Fibroblast of the aortic adventitia (primary cell): ENCODE measurements around the gene POU3F1. TPM values are rescaled to one million over a fixed set of nuclear protein-coding genes. Genes with fewer than 3 reads are reported as not detected.
"Not testable (repeated sequence)": the region's sequence is repeated elsewhere in the genome, so short reads cannot be mapped to it uniquely, and the experiment has no call there.

Experiments used
- DNase-seq: peaks from one replicate; pipeline ENCODE4 v3.0.0-alpha.2; 2010; ENCODE audit warnings: low read depth
- H3K4me3 ChIP-seq: 2 replicates; pipeline ENCODE4 v1.5.1; 2011; ENCODE audit warnings: low read depth, mild to moderate bottlenecking, control low read depth, low read length, moderate library complexity
- total RNA-seq: library from RNA; depleted of rRNA; stranded (reverse); fragments of >200 nt; gene quantifications from 2 replicates; pipeline ENCODE4 v1.2.3, GENCODE V29; 2012; ENCODE audit warnings: low replicate concordance
- TF ChIP-seq, protein P1 (sequence below): IDR thresholded peaks from 2 replicates; pipeline ENCODE4 v1.5.1; 2011; ENCODE audit warnings: mild to moderate bottlenecking, low read length, control low read depth, inconsistent platforms; ENCODE audit not compliant: insufficient read depth

The POU3F1 gene
- total RNA-seq, 1 donor = not detected

DNA sequence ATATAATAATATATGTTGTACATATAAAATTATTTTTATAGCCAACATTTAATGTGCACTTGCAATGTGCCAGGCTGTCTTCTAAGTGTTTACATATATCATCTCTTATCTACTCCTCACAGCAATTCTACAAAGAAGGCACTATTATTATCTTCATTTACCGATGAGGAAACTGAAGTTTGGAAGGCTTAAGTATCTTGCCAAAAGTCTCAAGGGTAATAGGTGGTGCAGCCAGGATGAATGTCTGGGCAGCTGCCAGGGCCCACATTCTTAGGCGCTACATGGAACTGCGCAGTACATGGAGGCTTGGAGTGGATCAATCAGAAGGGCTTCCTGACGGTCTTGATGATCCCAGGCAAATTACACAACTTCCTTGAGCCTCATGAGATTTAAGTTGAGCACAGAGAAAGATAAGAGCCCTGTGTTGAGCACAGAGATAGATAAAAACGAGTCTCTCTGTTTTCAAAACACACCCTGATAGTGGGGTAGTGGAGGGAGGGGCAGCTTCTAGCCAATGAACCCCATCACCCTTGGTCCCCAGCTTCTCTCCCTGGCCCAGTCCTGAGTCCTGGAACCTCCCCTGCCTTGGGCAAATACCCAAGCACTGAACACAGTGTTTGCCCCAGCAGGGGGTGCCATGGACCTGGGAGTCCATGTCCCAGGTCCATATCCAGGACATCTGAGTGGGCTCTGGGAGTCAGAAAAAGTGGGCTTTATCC lies 9.2 kb downstream of the POU3F1 start:
- peak; percentile 35 for DNase-seq
- TF ChIP-seq, protein P1, sequence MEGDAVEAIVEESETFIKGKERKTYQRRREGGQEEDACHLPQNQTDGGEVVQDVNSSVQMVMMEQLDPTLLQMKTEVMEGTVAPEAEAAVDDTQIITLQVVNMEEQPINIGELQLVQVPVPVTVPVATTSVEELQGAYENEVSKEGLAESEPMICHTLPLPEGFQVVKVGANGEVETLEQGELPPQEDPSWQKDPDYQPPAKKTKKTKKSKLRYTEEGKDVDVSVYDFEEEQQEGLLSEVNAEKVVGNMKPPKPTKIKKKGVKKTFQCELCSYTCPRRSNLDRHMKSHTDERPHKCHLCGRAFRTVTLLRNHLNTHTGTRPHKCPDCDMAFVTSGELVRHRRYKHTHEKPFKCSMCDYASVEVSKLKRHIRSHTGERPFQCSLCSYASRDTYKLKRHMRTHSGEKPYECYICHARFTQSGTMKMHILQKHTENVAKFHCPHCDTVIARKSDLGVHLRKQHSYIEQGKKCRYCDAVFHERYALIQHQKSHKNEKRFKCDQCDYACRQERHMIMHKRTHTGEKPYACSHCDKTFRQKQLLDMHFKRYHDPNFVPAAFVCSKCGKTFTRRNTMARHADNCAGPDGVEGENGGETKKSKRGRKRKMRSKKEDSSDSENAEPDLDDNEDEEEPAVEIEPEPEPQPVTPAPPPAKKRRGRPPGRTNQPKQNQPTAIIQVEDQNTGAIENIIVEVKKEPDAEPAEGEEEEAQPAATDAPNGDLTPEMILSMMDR = no peak
- H3K4me3 ChIP-seq = no peak overlapping the region

DNA sequence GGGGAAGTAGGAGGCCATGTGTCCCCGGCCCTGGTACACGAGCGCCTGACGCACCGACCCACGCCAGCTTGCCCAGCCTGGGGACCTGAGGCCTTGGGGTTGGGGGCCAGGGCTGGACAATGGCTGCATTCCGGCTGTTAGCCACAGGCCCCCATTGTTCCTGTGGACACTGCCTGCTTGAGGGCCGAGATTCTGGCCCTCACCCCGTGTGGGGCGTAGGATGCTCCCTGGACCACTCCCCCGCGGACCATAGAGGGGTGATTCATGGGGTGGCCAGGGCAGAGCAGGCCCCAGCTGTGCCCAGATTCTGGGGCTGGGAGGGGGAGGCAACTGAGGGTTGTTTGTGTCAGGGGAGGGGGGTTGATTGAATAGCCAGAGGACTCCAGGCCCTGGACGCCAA lies 11.7 kb downstream of the POU3F1 start:
- H3K4me3 ChIP-seq = no peak overlapping the region
- DNase-seq = no peak
- TF ChIP-seq, protein P1 = no peak

DNA sequence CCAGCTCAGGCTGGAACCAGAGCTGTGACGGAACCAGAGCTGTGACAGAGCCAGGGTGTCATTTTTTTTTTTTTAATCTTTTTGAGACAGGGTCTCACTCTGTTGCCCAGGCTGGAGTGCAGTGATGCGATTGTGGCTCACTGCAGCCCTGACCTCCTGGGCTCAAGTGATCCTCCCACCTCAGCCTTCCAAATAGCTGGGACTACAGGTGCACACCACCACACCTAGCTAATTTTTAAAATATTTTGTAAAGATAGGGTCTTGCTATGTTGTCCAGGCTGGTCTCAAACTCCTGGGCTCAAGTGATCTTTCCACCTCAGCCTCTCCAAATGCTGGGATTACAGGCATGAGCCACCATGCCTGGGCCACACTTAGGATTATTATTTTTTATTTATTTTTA lies 13.6 kb downstream of the POU3F1 start:
- DNase-seq, H3K4me3 ChIP-seq: not testable (repeated sequence)

DNA sequence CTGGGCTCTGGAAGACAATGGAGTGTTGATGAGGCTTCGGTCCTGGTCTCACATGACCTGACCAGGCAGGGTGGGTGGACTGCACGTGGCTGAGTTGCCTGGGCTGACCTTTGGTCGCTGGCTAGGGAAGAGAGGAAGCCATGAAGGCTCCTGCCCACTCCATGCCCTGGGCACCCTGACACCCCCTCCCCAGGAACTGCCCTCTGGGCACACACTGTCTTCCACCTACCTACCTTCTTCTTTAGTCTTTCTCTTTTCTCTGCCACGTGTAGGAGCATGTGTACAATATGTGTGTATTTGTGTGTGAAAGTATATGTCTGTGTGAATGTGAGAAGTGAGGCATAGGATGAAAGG lies 15.1 kb downstream of the POU3F1 start:
- TF ChIP-seq, protein P1 = no peak
- no peak for DNase-seq
- H3K4me3 ChIP-seq = no peak overlapping the region

DNA sequence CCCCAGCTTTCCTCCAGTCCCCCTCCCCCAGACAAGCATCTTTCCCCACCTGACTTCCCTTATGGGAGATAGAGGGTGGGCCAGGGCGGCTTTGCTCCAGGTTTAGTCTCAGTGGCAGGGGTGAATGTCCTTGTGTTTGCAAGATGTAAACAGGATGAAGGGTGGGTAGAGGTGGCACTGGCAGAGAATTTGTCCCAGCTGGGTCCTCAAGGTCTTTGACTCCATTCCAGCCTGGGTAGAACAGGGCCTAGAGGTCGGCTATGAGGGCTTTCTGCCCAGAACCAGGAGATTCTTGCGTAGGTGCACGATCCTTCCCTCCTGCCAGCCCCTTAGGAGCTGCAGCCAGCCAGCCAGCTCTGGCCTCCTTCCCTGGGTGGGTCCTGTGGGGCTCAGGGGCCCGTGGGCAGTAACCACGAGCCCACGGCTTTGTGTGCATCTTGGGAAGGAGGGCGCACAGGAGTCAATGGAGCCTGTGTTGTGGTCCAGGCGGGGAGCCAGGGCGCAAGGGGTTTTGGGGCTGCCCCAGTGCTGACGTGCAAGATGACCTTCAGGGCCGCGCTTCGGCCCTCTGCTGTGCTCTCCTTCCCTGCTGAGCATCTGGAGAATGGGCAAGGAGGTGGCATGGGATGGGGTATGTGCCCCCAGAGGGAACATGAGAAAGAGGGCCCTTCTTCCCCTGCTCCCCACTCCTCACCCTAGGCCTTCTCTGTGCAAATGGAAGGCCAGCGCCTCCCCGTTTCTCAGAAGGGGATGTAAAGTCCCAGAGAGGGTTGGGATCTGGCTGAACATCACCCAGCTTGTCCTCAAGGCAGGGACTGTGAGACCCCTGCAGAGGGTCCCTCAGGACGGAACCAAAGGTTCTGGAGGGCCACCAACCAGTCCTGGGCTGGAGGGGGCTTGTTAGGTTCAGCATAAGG lies 15.7 kb downstream of the POU3F1 start:
- TF ChIP-seq, protein P1 = no peak
- no peak for DNase-seq
- no peak overlapping the region for H3K4me3 ChIP-seq

DNA sequence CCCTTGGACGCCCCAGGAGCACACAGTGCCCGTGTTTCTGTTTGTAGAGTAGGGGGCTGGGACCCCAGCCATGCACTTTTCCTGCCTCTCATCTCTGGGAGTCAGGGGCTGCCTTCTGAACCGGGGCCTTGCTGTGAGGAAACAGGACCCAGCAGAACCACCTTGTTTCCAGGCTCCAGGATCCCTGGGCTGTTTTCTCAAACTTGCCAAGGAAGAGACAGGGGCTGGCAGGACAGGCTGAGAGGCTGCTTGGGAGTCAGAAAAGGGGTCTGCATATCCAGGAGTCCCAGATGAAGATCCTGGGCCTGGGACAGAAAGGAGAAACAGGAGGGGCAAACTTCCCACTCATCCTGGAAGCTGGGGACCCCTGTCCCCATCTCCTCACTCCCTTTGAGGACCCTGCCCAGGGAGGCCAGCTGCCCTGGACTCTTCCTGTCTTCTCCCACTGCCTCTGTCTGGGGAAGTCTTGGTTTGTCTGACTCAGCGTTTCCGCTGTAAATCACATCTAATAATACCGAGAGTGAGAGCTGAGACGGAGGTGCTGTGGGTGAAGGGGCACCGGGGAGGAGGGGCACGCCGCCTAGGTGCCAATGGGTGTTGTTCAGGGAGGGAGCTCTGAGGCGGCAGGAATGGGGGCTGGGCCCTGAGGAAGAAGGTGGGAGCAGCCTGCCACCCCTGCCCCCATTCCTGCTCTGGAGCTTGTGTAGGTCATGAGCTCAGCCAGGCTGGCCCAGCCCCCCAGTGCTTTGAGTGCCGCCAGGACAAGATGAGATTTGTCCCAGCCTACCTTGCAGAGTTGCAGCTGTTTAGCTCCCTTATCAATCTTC lies 16.7 kb downstream of the POU3F1 start:
- no peak overlapping the region for H3K4me3 ChIP-seq
- peak; percentile 56 for DNase-seq

More for the DNA sequence above, 16.7 kb downstream of the POU3F1 start:
- TF ChIP-seq, protein P1 = no peak
